HG03575 (cell line): ENCODE data around the gene ATN1.

ENCODE experiments used
- ATAC-seq: cut with Tn5 transposase; IDR thresholded peaks from one replicate; pipeline ENCODE4 v1.9.1; 2021; ENCODE audit not compliant: unreplicated experiment, insufficient number of reproducible peaks, low FRiP score; ENCODE audit errors: extremely low read depth

Gene ATN1

DNA sequence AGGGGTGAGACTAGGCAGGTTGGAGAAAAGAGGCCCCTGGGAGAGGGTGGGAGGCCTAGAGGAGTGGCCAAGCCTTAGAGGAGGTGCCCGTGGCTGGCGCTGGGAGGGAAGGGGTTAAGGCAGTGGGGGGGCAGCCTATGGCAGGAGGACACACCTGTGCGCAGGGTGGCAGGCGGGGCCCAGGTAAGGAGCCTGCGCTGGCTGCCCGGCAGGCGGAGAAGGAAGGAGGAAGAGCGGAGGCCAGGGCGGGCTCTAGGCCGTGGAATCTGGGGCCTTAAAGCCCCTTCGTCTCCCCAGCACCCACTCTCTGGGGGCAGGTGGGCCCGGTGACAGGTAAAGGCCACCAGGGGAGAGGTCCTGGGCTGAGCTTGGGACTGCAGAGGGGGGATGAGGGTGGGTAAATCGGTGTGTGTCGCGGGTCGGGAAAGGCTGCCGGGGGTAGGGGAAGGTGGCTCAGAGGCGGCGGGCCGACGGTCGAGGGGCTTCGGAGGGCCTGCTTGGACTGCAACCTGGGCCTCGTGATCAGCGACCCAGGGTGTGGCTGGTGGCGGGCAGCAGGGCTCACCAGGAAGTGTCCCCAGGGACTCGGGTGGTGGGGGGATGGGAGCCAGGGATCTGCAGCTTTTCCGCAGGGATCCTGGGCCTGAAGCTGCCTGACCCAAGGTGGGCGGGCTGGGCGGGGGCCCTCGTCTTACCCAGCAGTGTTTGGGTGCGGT is 35.4 kb downstream of the ATN1 start:
- no peak for ATAC-seq

DNA sequence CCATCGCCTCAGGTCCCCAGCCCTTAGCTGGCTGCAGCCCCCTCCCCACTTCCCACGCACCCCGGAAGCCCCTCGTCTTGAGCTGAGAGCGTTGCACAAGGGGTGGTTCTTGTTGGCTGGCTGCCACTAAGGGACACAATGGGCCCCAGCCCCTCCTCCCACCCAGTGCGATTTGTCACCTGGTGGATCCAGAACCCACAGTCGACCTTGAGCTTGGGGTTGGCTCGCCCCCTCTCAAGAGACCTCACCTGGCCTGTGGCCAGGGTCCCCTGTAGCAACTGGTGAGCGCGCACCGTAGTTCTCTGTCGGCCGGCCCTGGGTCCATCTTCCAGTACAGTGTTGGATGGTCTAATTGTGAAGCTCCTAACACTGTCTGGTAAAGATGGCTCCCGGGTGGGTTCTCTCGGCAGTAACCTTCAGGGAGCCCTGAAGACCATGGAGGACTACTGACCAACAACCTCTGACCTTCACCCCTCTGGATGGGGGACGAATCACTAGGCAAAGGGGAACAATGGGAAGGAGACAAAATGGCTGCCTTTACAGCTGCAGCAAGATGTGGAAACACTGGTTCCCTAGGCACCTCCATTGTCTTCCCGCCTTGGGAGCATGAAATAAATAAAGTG is 36.1 kb downstream of the ATN1 start:
- no peak for ATAC-seq

DNA sequence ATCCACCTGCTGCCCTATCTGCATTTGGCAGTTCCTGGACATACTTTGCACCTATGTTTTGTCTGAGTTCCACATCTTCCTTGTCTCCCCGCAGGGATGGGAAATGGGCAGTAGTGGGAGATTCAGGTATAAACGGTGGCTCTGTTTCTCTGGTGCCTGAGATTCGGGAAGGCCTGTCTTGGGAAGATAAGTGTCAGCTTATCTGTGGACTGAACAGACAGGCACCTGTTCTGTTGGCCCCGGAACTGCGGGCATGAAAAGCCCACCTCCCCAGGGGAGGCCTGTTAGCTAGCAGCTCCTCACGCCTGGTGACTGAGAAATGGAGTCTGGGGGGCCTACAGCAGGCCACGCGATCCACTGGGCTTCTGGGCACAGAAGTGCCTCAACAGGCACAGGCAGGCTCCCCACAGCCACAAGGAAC is 36.9 kb downstream of the ATN1 start:
- no peak for ATAC-seq

DNA sequence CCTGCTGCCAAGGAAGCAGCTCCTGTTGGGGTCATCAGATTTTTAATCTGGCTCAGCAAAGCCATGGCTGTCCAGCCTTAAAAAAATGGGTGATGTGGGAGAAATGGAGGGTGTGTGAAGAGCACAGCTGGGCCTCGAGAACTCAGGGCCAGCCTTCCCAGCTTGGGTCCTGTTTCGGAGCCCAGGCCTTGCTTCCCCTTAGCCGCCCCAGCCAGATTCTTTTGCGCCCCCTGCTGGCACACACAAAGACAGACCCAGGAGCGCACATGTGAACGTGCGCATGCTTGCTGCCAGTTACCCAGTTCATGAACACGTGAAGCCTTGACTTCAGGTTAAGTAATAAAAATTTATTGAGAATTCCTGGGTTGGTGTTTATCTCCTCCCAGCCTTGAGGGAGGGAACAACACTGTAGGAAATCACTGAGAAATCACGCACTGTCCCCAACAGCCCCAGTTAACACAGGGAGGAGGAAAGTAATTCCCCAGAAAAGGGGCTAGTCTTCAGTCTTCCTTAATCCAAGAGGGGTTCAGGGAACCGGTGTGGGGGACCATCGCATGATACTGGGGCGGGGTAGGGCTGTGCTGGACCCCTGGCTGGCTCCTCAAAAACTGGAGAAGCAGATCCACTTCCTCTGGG is 37.4 kb downstream of the ATN1 start:
- ATAC-seq = no peak

DNA sequence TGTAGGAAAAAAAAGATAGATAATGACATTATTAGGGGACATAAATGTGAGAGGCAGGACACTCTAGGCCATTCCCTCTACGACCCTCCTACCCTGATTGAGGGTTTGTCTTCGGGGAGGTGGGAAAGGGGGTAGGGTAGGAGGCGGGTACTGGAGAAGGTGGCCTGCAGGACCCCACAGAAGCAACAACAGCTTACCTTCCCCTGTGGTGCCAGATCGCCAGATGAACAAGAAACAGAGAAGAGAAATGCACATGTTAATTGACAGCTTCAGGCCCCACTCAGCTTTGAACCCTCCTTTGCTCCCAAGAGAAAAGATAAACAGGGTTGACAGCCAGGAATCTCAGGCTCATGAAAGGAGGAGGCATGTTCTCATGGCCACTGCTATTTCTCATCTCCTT is 38.0 kb downstream of the ATN1 start:
- ATAC-seq = no peak

DNA sequence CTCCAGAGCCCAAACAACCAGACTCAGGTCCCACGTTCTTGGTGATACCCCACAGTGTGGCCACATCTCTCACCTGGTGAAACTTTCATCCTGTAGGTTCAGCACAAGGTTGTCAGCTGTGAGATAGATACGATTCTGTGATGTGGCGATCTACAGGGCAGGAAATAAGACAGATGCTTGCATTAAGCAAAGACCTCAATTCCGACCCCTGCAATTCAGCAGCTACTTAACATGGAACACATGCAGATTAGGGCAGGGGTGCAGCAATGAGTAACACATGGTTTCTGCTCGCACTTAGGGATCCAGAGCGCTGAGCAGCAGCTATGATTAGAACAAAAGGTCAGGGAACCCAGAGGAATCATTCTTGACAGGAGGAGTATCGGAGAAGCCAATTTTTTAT is 38.6 kb downstream of the ATN1 start:
- ATAC-seq = no peak

DNA sequence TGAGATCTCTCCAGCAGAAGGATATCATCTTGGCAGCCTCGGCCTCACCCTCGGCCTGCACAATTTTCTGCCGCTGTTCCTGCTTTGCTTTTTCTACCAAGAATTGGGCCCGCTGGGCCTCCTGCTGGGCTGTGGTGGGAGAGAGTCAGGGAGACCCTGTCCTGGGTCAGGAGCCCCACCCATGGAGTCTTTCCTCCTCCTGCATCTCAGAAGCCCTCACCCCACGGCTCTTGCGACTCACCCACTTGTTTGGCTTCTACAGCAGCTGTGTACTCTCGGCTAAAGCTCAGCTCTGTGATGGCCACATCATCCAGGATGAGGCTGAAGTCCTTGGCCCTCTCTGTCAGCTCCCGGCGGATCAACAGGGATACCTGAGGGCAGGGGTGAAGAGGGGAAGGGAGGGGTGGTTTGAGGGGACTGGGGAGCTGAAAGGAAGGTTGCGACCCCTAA is 39.9 kb downstream of the ATN1 start:
- no peak for ATAC-seq

DNA sequence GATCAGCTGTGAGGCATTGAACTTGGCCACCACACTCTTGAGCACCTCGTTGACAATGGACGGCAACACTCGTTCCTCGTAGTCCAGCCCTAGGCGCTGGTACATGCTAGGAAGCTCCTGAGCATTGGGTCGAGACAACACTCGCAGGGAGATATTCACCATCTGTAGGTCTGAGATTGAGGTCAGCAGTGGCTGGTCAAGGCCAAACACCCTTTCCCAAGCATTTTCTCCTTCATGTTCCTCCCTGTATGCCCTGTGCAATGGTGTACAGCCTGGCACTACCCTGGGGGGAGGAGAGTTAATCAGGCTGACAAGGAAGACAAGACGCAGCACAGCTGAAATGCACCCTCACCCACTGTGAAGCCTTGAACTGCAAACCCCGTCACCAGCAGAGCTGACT is 40.7 kb downstream of the ATN1 start:
- ATAC-seq = no peak

DNA sequence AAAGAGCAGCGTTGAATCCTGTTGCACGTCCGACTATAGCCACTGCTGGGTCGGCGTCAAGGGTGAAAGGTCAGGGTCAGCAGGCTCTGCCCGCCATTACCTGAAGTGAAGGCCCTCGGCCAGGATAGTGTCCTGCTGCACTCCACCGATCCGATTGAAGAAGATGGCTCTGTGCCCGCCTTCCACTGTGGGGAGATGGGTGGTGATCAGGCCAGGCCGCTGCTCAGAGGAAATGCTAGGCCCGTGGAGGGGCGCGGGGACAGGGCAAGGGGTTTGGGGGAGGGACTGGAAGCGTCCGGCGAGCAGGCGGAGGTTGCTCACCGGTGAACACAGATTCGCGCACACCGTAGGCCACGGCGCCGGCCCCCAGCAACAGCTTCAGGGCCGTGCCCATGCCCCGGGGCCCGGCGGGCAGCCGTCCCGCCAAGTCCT is 42.4 kb downstream of the ATN1 start:
- no peak for ATAC-seq

DNA sequence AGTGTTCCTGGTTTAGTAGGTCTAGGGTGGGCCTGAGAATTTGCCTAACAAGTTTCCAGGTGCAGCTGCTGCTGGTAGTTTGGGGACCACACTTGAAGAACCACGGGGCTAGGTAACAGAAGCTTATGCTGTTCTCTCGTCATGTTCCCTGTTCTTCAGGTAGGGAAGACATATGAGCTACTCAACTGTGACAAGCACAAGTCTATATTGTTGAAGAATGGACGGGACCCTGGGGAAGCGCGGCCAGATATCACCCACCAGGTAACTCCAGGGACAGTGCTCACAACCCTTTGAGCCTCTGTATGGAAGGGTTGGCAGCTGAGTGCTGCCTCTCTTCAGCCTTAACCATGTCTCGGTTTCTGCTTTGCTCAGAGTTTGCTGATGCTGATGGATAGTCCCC is 46.4 kb downstream of the ATN1 start:
- ATAC-seq = no peak

DNA sequence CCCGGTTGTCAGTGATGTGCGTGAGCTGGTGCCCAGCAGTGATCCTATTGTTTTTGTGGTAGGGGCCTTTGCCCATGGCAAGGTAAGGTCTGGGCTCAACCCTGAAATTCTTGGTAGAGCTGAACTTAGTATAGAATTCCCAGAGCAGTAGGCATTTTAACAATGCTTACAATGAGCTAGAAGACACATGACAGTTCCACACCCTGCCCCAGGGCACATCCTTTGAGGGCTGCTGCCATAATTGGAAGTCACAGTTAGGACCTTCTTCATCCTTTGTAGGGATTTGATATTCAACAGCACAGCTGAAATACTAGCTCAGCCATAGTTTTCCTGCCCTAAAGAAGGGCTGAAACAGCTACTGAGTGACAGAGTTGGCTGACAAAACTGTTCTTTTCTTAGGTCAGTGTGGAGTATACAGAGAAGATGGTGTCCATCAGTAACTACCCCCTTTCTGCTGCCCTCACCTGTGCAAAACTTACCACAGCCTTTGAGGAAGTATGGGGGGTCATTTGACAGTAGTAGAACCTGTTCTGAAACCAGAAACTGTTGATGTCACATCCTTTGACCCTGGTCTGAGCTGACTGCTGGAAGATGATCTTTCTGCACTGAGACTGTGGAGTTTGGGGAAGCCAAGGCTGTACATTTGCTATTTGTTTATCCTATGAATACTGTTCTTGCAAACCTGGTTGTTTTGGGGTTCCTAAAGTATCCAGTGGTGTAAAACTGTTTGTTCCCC is 47.7 kb downstream of the ATN1 start:
- ATAC-seq = no peak

DNA sequence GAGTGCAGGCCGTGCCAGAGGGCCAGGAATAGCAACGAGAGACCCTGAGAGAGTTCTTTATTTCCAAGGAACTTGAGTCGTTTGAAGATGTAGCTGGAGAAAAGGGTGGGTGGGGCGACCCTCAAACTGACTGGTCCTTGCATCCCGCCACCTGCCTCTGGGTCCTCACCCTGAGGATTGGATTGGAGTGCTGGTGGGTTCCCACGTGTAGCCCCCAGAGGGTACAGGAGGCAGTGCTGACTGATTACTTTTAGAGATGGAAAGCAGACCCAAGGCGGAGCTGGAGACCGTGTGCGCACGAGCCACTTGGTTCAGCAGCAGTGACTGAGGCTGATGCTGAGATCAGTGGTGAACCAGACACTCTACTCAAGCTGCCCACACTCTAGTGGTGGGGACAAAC is 49.9 kb downstream of the ATN1 start:
- ATAC-seq = no peak

DNA sequence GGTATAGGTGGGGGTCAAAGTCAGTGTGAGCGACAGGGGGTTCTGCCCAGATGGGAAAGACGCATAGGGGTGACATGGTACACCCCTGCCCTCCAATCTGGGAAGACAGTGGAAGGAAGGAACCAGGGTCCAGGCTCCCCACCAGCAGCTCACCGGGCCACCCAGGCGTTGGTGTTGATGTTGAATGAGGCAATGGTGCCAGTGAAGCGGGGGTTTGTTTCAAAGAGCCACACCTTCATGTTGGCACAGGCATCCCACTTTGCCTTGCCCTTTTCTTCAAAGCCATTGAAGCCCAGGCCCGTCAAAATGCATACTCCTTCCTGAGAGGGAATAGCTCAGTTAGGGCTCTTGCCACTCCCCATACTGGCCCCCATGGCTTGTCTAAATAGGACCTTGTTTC is 50.4 kb downstream of the ATN1 start:
- ATAC-seq = no peak

DNA sequence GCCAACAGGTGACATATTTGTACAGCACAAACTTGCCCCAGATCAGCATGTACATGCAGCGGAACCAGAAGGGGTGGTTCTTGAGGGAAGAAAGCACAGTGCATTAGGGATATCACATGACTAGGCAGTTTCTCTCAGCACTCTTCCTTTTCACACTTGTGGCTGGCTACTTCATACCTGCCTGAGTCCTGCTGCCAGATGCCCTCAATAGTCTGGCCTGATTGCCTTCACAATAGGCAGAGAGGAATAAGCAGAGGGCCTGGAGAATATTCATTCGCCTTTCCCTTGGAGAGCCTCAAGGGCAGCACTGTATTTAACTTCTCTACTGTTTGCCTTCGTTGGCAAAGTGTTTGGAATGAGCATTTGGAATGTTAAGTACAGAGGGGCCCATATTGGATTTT is 50.9 kb downstream of the ATN1 start:
- ATAC-seq = no peak

DNA sequence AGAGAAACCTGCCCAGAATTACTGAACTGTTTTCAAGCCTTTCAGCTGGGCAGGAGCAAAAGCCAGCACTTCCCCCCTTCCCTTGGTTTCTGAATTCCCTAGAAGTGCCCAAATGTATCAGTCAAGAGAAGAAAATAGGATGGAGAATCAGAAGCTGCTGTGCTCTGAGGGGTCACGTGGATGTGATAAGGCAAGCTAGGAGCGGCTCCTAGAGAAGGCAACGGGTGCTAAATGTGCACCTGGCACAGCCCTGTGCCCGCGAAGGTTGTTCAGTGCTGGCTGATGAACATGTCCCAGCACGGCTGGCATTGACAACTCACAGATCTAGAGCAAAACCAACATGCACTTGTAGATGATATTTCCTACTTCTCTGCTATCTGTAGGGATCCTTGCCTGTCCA is 51.3 kb downstream of the ATN1 start:
- ATAC-seq = no peak

DNA sequence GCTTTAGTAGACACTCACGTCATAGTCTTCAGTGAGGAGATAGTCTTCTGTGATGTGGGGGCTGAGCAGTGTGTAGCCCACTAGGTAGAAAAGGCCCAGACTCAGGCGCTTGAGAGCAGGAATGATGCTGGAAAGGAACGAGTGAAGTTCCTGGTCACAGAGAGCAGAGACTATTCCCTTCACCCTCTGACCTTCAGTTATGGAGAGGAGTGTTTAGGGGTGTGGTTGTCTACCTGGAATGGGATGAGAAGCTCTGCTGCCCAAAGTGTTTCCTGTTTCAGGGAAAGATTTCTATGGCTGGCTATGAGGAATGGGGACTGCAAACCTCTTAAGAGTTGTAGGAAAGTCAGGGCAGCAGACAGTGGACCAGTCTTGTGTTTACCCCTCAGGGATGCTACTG is 51.7 kb downstream of the ATN1 start:
- no peak for ATAC-seq

DNA sequence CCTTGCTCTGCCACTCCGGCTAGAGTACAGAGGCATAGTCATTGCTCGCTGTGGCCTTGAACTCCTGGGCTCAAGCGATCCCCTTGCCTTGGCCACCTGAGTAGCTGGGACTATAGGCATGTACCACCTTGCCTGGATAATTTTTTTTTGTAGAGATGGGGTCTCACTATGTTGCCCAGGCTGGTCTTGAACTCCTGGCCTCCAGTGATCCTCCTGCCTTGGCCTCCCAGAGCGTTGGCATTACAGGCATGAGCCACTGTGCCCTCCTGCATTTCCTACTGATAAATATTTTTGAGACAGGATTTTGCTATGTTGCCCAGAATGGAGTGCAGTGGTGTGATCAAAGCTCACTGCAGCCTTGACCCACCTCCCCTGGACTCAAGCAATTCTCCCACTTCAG is 52.3 kb downstream of the ATN1 start:
- no peak for ATAC-seq

DNA sequence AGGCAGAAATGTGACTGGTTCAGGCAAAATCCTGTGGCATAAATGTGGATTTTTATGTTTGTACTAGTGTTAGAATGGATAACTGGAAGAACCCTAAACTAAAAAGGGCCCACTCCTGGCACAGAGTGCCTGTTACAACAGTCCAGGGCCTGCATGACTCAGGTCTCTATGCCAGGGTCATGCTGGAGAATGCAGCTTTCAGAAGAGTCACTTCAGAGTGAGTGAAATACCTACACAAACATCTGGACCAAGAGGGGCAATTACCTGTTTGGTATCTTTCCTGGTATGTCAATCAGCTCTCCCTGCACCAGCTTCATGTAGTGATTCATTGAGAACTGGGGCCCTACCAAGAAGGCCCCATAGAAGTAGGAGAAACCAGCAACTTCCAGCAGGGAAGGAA is 53.0 kb downstream of the ATN1 start:
- ATAC-seq = no peak

DNA sequence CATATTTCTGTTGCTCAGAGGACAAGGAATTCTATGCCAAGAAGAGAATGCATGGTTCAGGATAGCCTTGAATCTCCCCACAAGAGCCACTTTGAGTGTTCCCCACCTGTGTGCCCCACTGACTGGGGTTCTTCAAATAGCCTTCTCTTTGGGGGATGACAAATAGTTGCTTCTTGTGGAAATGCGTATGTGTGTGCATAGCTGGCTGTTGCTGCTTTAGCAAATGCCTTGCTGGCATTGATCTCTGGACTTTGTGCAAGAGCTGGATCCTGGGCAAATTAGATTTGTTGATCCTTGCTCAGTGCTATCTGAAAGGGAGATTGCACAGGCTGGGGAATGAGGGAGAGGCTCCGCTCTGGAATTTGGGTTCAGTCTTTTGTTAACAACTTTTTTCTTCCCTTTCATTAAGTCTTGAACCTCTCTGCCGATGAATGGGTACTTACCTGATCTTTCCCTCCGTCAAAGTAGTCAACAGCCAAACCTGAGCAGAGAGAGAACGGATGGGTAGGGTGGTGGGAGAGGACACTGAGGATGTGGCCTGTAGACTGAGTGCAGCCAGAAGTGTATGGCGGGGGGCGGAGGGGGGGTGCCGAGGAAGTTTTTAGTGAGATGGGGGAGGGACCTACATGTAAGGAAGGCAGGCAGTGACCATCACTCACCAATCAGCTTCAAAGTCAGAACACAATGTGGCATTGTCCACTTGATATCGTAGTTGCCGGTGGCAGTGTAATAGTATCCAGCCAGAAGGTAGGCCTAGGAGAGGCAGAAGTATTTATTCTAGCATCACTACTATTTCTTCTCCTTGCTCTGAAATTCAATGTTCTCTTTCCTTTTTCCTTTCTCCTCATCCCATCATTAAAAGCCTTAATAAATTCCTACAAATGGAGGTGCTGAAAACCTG is 53.6 kb downstream of the ATN1 start:
- no peak for ATAC-seq
